Sigmoid colon (tissue), 7 donors: Measurements from ENCODE around the gene KLHL12. TPM values are rescaled to one million over a fixed set of nuclear protein-coding genes. Genes with fewer than 3 reads are reported as not detected.
A peak's percentile ranks its signal among the peaks of the same experiment; 100 is the strongest.

Experiments used
- DNase-seq: peaks from one replicate; pipeline ENCODE4 v3.0.0-alpha.2; 2019
- H3K27ac ChIP-seq, 4 donors: fragments of 200-600 bp; sonication (generic); one replicate each; pipeline ENCODE4 v1.5.1; 2016 to 2019; ENCODE audit warnings: mild to moderate bottlenecking in 1 of 4
- H3K27me3 ChIP-seq, 3 donors: fragments of 200-600 bp; sonication (generic); one replicate each; pipeline ENCODE4 v1.5.1; 2019; ENCODE audit warnings: mild to moderate bottlenecking in 1 of 3
- H3K36me3 ChIP-seq, 4 donors: fragments of 200-600 bp; sonication (generic); one replicate each; pipeline ENCODE4 v1.5.1; 2016 to 2019
- H3K4me1 ChIP-seq, 4 donors: fragments of 200-600 bp; sonication (generic); one replicate each; pipeline ENCODE4 v1.5.1; 2017 to 2019
- H3K4me3 ChIP-seq, 4 donors: fragments of 200-600 bp; sonication (generic); one replicate each; pipeline ENCODE4 v1.5.1; 2017 to 2019; ENCODE audit warnings: mild to moderate bottlenecking in 2 of 4, moderate library complexity in 1 of 4
- H3K9me3 ChIP-seq, 4 donors: fragments of 200-600 bp in 3 of 4; sonication (generic) in 3 of 4; one replicate each; pipeline versions ENCODE4 v1.5.1 to v1.6.1; 2013 to 2019
- CTCF ChIP-seq, 4 experiments: fragments of 450-650 bp in 3 of 4; fragments of 200-600 bp in 1 of 4; IDR thresholded peaks; one replicate each; pipeline ENCODE4 v1.5.1; 2016 to 2019; ENCODE audit warnings: antibody characterized with exemption in 4 of 4, mild to moderate bottlenecking in 3 of 4, moderate library complexity in 2 of 4
- EP300 ChIP-seq, 4 donors: sonication (generic); formaldehyde crosslinking; IDR thresholded peaks; one replicate each; pipeline ENCODE4 v1.6.1; 2017; ENCODE audit warnings: antibody characterized with exemption in 4 of 4
- POLR2A ChIP-seq, 2 donors: fragments of 450-650 bp; IDR thresholded peaks; one replicate each; pipeline ENCODE4 v1.6.1; 2016; ENCODE audit warnings: antibody characterized with exemption in 2 of 2, mild to moderate bottlenecking in 2 of 2, moderate library complexity in 2 of 2
- POLR2AphosphoS5 ChIP-seq, 4 donors: sonication (generic); formaldehyde crosslinking; IDR thresholded peaks; one replicate each; pipeline ENCODE4 v1.6.1; 2017; ENCODE audit warnings: antibody characterized with exemption in 4 of 4
- WGBS, 2 donors: extraction: QIAGEN DNeasy Blood & Tissue Kit; methylation state at CpG; one replicate each; pipeline ENCODE4 v1.1.7; 2013; 5-methylcytosine and 5-hydroxymethylcytosine counted together
- intact Hi-C: fragments of 100-400 bp; cut with DNase I; formaldehyde crosslinking; loops from one replicate; pipeline ENCODE4 v1.15.1; 2023
- polyA plus RNA-seq, 3 donors: library from polyadenylated mRNA; stranded (reverse); fragments of 200-250 nt; gene quantifications; one replicate each; pipeline ENCODE4 v1.2.3, GENCODE V29; 2013
- total RNA-seq, 4 donors: library from RNA; depleted of rRNA; stranded (reverse); fragments of >200 nt; gene quantifications; one replicate each; pipeline ENCODE4 v1.1.0, GENCODE V29; 2016
- donor health status: healthy with polysubstance abuse.
- donor health status: Bipolar disorder and iron deficiency.
- donor health status: healthy.

The KLHL12 gene
- total and polyA plus RNA-seq, 7 donors, result 12.9 to 27.0 (median 18.3) TPM

GRCh38 chr1:202858331-202858730 lies 68.7 kb downstream of the KLHL12 start:
- Histone ChIP-seq H3K27ac (peak overlapping the region in 3 of 4 donors; percentile 55 to 70 (median 67)), H3K4me3 (no peak overlapping the region), H3K9me3 (no peaks in the 10 kb centered on the region), H3K36me3 (no peaks in the 10 kb centered on the region), H3K4me1 (peaks cover 0 to 13% (median 13%) of the 10 kb centered on the region in 4 donors), H3K27me3 (no peaks in the 10 kb centered on the region)
- TF ChIP-seq EP300 (IDR thresholded peaks at IDR 0.05), result no peak
- peak; percentile 21 to 53 (median 43) for TF ChIP-seq POLR2AphosphoS5 (IDR thresholded peaks at IDR 0.05)
- TF ChIP-seq POLR2A (IDR thresholded peaks at IDR 0.05), result no peak
- DNase-seq, result peak; percentile 93
- intact Hi-C loops, result no loop called here
- 63 to 83% methylated on average over 6 of the region's 6 CpGs for WGBS, 2 donors

GRCh38 chr1:202857136-202857610 lies 69.9 kb downstream of the KLHL12 start:
- intact Hi-C loops, result no loop called here
- WGBS, 2 donors, result 13 to 55% methylated on average over 4 of the region's 4 CpGs
- H3K27me3 ChIP-seq, result no peaks in the 10 kb centered on the region

GRCh38 chr1:202856014-202856413 lies 71.0 kb downstream of the KLHL12 start:
- Histone ChIP-seq H3K4me1 (peaks cover 0 to 7% (median 6%) of the 10 kb centered on the region in 4 donors), H3K36me3 (no peaks in the 10 kb centered on the region), H3K27me3 (no peaks in the 10 kb centered on the region), H3K4me3 (no peak overlapping the region), H3K27ac (no peak overlapping the region), H3K9me3 (no peaks in the 10 kb centered on the region)
- intact Hi-C loops, result no loop called here
- 96 to 97% methylated on average over 2 of the region's 2 CpGs for WGBS, 2 donors
- DNase-seq, result no peak
- TF ChIP-seq CTCF (IDR thresholded peaks at IDR 0.05), result no peak
- TF ChIP-seq POLR2A (IDR thresholded peaks at IDR 0.05), result no peak
- no peak for TF ChIP-seq POLR2AphosphoS5 (IDR thresholded peaks at IDR 0.05)
- no peak for TF ChIP-seq EP300 (IDR thresholded peaks at IDR 0.05)

More at GRCh38 chr1:202857136-202857610, 69.9 kb downstream of the KLHL12 start:
- H3K36me3 ChIP-seq, result no peaks in the 10 kb centered on the region
- no peak overlapping the region for H3K4me3 ChIP-seq
- H3K27ac ChIP-seq, result no peak overlapping the region
- no peak for TF ChIP-seq POLR2AphosphoS5 (IDR thresholded peaks at IDR 0.05)
- H3K4me1 ChIP-seq, result peaks cover 0 to 13% (median 13%) of the 10 kb centered on the region in 4 donors
- DNase-seq, result no peak
- no peaks in the 10 kb centered on the region for H3K9me3 ChIP-seq

GRCh38 chr1:202854787-202855186 lies 72.2 kb downstream of the KLHL12 start:
- no peaks in the 10 kb centered on the region for H3K27me3 ChIP-seq
- H3K36me3 ChIP-seq, result no peaks in the 10 kb centered on the region
- DNase-seq, result no peak
- no peak overlapping the region for H3K4me3 ChIP-seq
- no peaks in the 10 kb centered on the region for H3K9me3 ChIP-seq
- 70 to 89% methylated on average over 8 of the region's 8 CpGs for WGBS, 2 donors
- intact Hi-C loops, result no loop called here
- no peak for TF ChIP-seq CTCF (IDR thresholded peaks at IDR 0.05)
- no peak for TF ChIP-seq POLR2AphosphoS5 (IDR thresholded peaks at IDR 0.05)
- no peak for TF ChIP-seq POLR2A (IDR thresholded peaks at IDR 0.05)
- TF ChIP-seq EP300 (IDR thresholded peaks at IDR 0.05), result no peak
- no peaks in the 10 kb centered on the region for H3K4me1 ChIP-seq
- no peak overlapping the region for H3K27ac ChIP-seq

GRCh38 chr1:202852163-202852904 lies 74.7 kb downstream of the KLHL12 start:
- WGBS, 2 donors, result 66 to 71% methylated on average over 15 of the region's 15 CpGs
- no peaks in the 10 kb centered on the region for H3K36me3 ChIP-seq
- no peak for DNase-seq
- H3K9me3 ChIP-seq, result no peaks in the 10 kb centered on the region
- no peak overlapping the region for H3K27ac ChIP-seq
- intact Hi-C loops, result no loop called here
- no peaks in the 10 kb centered on the region for H3K4me1 ChIP-seq
- H3K27me3 ChIP-seq, result no peaks in the 10 kb centered on the region
- H3K4me3 ChIP-seq, result no peak overlapping the region
- TF ChIP-seq CTCF (IDR thresholded peaks at IDR 0.05) (peak in 1 of 4 experiments; percentile 15), EP300 (IDR thresholded peaks at IDR 0.05) (no peak)
